ENCODE results near the gene CREM.

The CREM gene

GRCh38 chr10:35251373-35252100 is 124.9 kb downstream of the CREM start:
- Histone ChIP-seq H3K4me3 (ENCODE audit: insufficient read depth, low read depth, low read length, poor library complexity, severe bottlenecking) (no peak overlapping the region), H3K4me1 (ENCODE audit: control insufficient read depth, insufficient read depth, low read length, poor library complexity, severe bottlenecking) (no peaks in the 10 kb centered on the region), H3K36me3 (ENCODE audit: control insufficient read depth, insufficient read depth, low read length) (no peaks in the 10 kb centered on the region), H3K27me3 (replicated peaks; ENCODE audit: control insufficient read depth, insufficient read depth, low read length, poor library complexity, severe bottlenecking) (no peaks in the 10 kb centered on the region), H3K9me3 (ENCODE audit: control insufficient read depth, low read length) (no peaks in the 10 kb centered on the region), H3K27ac (ENCODE audit: insufficient read depth, low read length, poor library complexity, severe bottlenecking) (no peak overlapping the region)
- DNase-seq = no peak

- H3K4me3 ChIP-seq (ENCODE audit: insufficient read depth, low read depth, low read length, poor library complexity, severe bottlenecking) = no peak overlapping the region
- H3K27ac ChIP-seq (ENCODE audit: insufficient read depth, low read length, poor library complexity, severe bottlenecking) = no peak overlapping the region
- H3K9me3 ChIP-seq (ENCODE audit: control insufficient read depth, low read length) = no peaks in the 10 kb centered on the region
- DNase-seq = no peak
- H3K27me3 ChIP-seq (replicated peaks; ENCODE audit: control insufficient read depth, insufficient read depth, low read length, poor library complexity, severe bottlenecking) = no peaks in the 10 kb centered on the region
- no peaks in the 10 kb centered on the region for H3K36me3 ChIP-seq (ENCODE audit: control insufficient read depth, insufficient read depth, low read length)
- H3K4me1 ChIP-seq (ENCODE audit: control insufficient read depth, insufficient read depth, low read length, poor library complexity, severe bottlenecking) = no peaks in the 10 kb centered on the region
These were observed 130.7 kb downstream of the CREM start for GRCh38 chr10:35257057-35257983.

GRCh38 chr10:35259769-35260397 is 133.2 kb downstream of the CREM start:
- Histone ChIP-seq H3K36me3 (ENCODE audit: control insufficient read depth, insufficient read depth, low read length) (no peaks in the 10 kb centered on the region), H3K4me1 (ENCODE audit: control insufficient read depth, insufficient read depth, low read length, poor library complexity, severe bottlenecking) (no peaks in the 10 kb centered on the region), H3K4me3 (ENCODE audit: insufficient read depth, low read depth, low read length, poor library complexity, severe bottlenecking) (no peak overlapping the region), H3K27ac (ENCODE audit: insufficient read depth, low read length, poor library complexity, severe bottlenecking) (no peak overlapping the region), H3K27me3 (replicated peaks; ENCODE audit: control insufficient read depth, insufficient read depth, low read length, poor library complexity, severe bottlenecking) (no peaks in the 10 kb centered on the region), H3K9me3 (ENCODE audit: control insufficient read depth, low read length) (no peaks in the 10 kb centered on the region)
- no peak for DNase-seq

GRCh38 chr10:35262436-35262835 is 135.8 kb downstream of the CREM start:
- H3K4me3 ChIP-seq (ENCODE audit: insufficient read depth, low read depth, low read length, poor library complexity, severe bottlenecking) = no peak overlapping the region
- no peak overlapping the region for H3K27ac ChIP-seq (ENCODE audit: insufficient read depth, low read length, poor library complexity, severe bottlenecking)
- DNase-seq = no peak
- H3K9me3 ChIP-seq (ENCODE audit: control insufficient read depth, low read length) = no peaks in the 10 kb centered on the region
- no peaks in the 10 kb centered on the region for H3K4me1 ChIP-seq (ENCODE audit: control insufficient read depth, insufficient read depth, low read length, poor library complexity, severe bottlenecking)
- H3K36me3 ChIP-seq (ENCODE audit: control insufficient read depth, insufficient read depth, low read length) = no peaks in the 10 kb centered on the region
- H3K27me3 ChIP-seq (replicated peaks; ENCODE audit: control insufficient read depth, insufficient read depth, low read length, poor library complexity, severe bottlenecking) = no peaks in the 10 kb centered on the region
